Neural progenitor cell (in vitro differentiated cells): ENCODE data around the gene CCDC149. TPM values are rescaled to one million over a fixed set of nuclear protein-coding genes. Genes with fewer than 3 reads are reported as not detected.

Experiments
- DNase-seq: peaks from one replicate; pipeline ENCODE4 v3.0.0-alpha.2; 2016; ENCODE audit warnings: low spot score
- H2AFZ ChIP-seq: fragments of 200-600 bp; sonication (generic); replicated peaks from 2 replicates; pipeline ENCODE4 v1.6.1; 2016; ENCODE audit warnings: antibody characterized with exemption
- H3F3A ChIP-seq: fragments of 200-600 bp; sonication (generic); 2 replicates; pipeline ENCODE4 v1.6.1; 2016; ENCODE audit warnings: antibody characterized with exemption, low read depth
- H3K27ac ChIP-seq: fragments of 200-600 bp; sonication (generic); 2 replicates; pipeline ENCODE4 v1.5.1; 2016; ENCODE audit warnings: mild to moderate bottlenecking
- H3K27me3 ChIP-seq: fragments of 200-600 bp; sonication (generic); 2 replicates; pipeline ENCODE4 v1.6.1; 2016; ENCODE audit warnings: mild to moderate bottlenecking, moderate library complexity
- H3K36me3 ChIP-seq: fragments of 200-600 bp; sonication (generic); 2 replicates; pipeline ENCODE4 v1.5.1; 2016
- H3K4me1 ChIP-seq: fragments of 200-600 bp; sonication (generic); 2 replicates; pipeline ENCODE4 v1.6.1; 2016; ENCODE audit warnings: mixed run types
- H3K4me2 ChIP-seq: fragments of 200-600 bp; sonication (generic); 2 replicates; pipeline ENCODE4 v1.6.1; 2016
- H3K4me3 ChIP-seq: fragments of 200-600 bp; sonication (generic); 2 replicates; pipeline ENCODE4 v1.5.1; 2016
- H3K79me2 ChIP-seq: fragments of 200-600 bp; sonication (generic); 2 replicates; pipeline ENCODE4 v1.6.1; 2016; ENCODE audit warnings: low read depth
- H3K9ac ChIP-seq: fragments of 200-600 bp; sonication (generic); 2 replicates; pipeline ENCODE4 v1.6.1; 2016
- H3K9me3 ChIP-seq: fragments of 200-600 bp; sonication (generic); 2 replicates; pipeline ENCODE4 v1.5.1; 2016; ENCODE audit warnings: low read depth
- H4K20me1 ChIP-seq: fragments of 200-600 bp; sonication (generic); 2 replicates; pipeline ENCODE4 v1.6.1; 2016; ENCODE audit warnings: low read depth
- H3K27ac Mint-ChIP-seq: 3 replicates; pipeline ENCODE4 v1.8.0; 2021; ENCODE audit warnings: mixed read lengths
- H3K27me3 Mint-ChIP-seq: 2 replicates; pipeline ENCODE4 v1.8.0; 2022; ENCODE audit warnings: low read depth, mild to moderate bottlenecking, inconsistent platforms, moderate library complexity, mixed read lengths; ENCODE audit not compliant: insufficient read depth
- H3K36me3 Mint-ChIP-seq: 3 replicates; pipeline ENCODE4 v1.8.0; 2021; ENCODE audit warnings: mixed read lengths
- H3K4me1 Mint-ChIP-seq: 3 replicates; pipeline ENCODE4 v1.8.0; 2021; ENCODE audit warnings: mixed read lengths
- H3K4me3 Mint-ChIP-seq: 3 replicates; pipeline ENCODE4 v1.8.0; 2021; ENCODE audit warnings: mild to moderate bottlenecking, moderate library complexity, mixed read lengths
- H3K9me3 Mint-ChIP-seq: 3 replicates; pipeline ENCODE4 v1.8.0; 2020; ENCODE audit warnings: mixed read lengths
- EZH2 ChIP-seq: fragments of 200-600 bp; sonication (generic); IDR thresholded peaks from 2 replicates; pipeline ENCODE4 v1.6.1; 2017; ENCODE audit warnings: antibody characterized with exemption, mild to moderate bottlenecking, moderate library complexity
- EZH2phosphoT487 ChIP-seq: fragments of 200-600 bp; sonication (generic); IDR thresholded peaks from 2 replicates; pipeline ENCODE4 v1.6.1; 2017; ENCODE audit warnings: antibody characterized with exemption
- total RNA-seq: library from RNA; depleted of rRNA; stranded (reverse); fragments of >200 nt; gene quantifications from 2 replicates; pipeline ENCODE4 v1.2.3, GENCODE V29; 2015; ENCODE audit warnings: low replicate concordance
- TF ChIP-seq, protein P1 (sequence below): fragments of 200-600 bp; sonication (generic); IDR thresholded peaks from 2 replicates; pipeline ENCODE4 v1.5.1; 2017; ENCODE audit warnings: antibody characterized with exemption, mild to moderate bottlenecking

CCDC149 gene
- total RNA-seq, 1 donor from 2014 or later = 3.4 TPM

GRCh38 chr4:24927049-24927448 lies 14.2 kb upstream of the CCDC149 start:
- Histone ChIP-seq H3F3A (no peaks in the 10 kb centered on the region), H3K79me2 (no peaks in the 10 kb centered on the region), H3K36me3 (no peaks in the 10 kb centered on the region), H3K27me3 (no peaks in the 10 kb centered on the region), H3K9ac (no peak overlapping the region), H3K27ac (no peak overlapping the region), H3K4me3 (no peak overlapping the region), H4K20me1 (no peaks in the 10 kb centered on the region), H3K9me3 (no peaks in the 10 kb centered on the region), H3K4me1 (peaks cover under 1% of the 10 kb centered on the region), H3K4me2 (no peak overlapping the region), H2AFZ (no peak overlapping the region)
- Mint-ChIP-seq H3K36me3 (no peaks in the 10 kb centered on the region), H3K4me1 (peaks cover 8% of the 10 kb centered on the region), H3K9me3 (no peaks in the 10 kb centered on the region), H3K4me3 (no peak overlapping the region), H3K27me3 (peaks cover 2% of the 10 kb centered on the region), H3K27ac (no peak overlapping the region)
- DNase-seq = no peak
- TF ChIP-seq EZH2 (no peak), EZH2phosphoT487 (no peak)
- TF ChIP-seq, protein P1, sequence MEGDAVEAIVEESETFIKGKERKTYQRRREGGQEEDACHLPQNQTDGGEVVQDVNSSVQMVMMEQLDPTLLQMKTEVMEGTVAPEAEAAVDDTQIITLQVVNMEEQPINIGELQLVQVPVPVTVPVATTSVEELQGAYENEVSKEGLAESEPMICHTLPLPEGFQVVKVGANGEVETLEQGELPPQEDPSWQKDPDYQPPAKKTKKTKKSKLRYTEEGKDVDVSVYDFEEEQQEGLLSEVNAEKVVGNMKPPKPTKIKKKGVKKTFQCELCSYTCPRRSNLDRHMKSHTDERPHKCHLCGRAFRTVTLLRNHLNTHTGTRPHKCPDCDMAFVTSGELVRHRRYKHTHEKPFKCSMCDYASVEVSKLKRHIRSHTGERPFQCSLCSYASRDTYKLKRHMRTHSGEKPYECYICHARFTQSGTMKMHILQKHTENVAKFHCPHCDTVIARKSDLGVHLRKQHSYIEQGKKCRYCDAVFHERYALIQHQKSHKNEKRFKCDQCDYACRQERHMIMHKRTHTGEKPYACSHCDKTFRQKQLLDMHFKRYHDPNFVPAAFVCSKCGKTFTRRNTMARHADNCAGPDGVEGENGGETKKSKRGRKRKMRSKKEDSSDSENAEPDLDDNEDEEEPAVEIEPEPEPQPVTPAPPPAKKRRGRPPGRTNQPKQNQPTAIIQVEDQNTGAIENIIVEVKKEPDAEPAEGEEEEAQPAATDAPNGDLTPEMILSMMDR = no peak

DNA sequence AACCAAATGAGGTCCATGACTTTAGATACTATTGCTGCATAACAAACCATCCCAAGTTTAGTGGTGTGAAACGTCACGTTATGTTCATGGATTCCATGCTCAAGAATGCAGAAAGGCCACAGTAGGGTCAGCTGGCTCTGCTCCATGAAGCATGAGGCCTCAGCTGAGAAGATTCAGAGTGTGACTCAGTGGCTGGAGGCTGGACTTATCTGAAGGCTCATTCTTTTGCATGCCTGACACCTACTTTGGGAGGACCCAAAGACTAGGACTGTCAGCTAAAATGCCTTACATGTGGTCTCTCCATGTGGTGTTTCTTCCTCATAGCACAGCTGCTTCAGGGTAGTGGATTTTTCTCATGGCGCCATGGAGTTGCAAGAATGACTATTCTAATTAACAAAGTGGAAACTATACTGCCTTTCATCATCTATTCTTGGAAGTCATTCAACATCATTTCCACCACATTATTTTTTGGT lies 11.5 kb upstream of the CCDC149 start:
- Mint-ChIP-seq H3K9me3 (peaks cover 10% of the 10 kb centered on the region), H3K4me3 (no peak overlapping the region), H3K4me1 (peaks cover 8% of the 10 kb centered on the region), H3K27me3 (peaks cover 4% of the 10 kb centered on the region), H3K27ac (no peak overlapping the region), H3K36me3 (no peaks in the 10 kb centered on the region)
- Histone ChIP-seq H3K9me3 (no peaks in the 10 kb centered on the region), H2AFZ (no peak overlapping the region), H3K4me3 (no peak overlapping the region), H3F3A (no peaks in the 10 kb centered on the region), H3K4me1 (no peaks in the 10 kb centered on the region), H3K36me3 (no peaks in the 10 kb centered on the region), H3K79me2 (no peaks in the 10 kb centered on the region), H3K27ac (no peak overlapping the region), H3K4me2 (no peak overlapping the region), H3K27me3 (no peaks in the 10 kb centered on the region), H4K20me1 (no peaks in the 10 kb centered on the region), H3K9ac (no peak overlapping the region)
- no peak for DNase-seq
- TF ChIP-seq EZH2 (no peak), EZH2phosphoT487 (no peak)
- TF ChIP-seq, protein P1 = no peak

- no peaks in the 10 kb centered on the region for H3K36me3 ChIP-seq
- Mint-ChIP-seq H3K9me3 (peaks cover 11% of the 10 kb centered on the region), H3K27ac (no peak overlapping the region), H3K4me3 (no peak overlapping the region), H3K36me3 (no peaks in the 10 kb centered on the region), H3K27me3 (peaks cover 4% of the 10 kb centered on the region), H3K4me1 (peaks cover 8% of the 10 kb centered on the region)
- DNase-seq = no peak
- H3K79me2 ChIP-seq = no peaks in the 10 kb centered on the region
- no peaks in the 10 kb centered on the region for H3F3A ChIP-seq
- no peak overlapping the region for H2AFZ ChIP-seq
- no peak overlapping the region for H3K27ac ChIP-seq
- no peak for TF ChIP-seq EZH2
- TF ChIP-seq, protein P1 = no peak
- TF ChIP-seq EZH2phosphoT487 = no peak
- no peak overlapping the region for H3K4me3 ChIP-seq
- no peaks in the 10 kb centered on the region for H3K27me3 ChIP-seq
- H3K4me2 ChIP-seq = no peak overlapping the region
- H3K9ac ChIP-seq = no peak overlapping the region
- no peaks in the 10 kb centered on the region for H3K9me3 ChIP-seq
- no peaks in the 10 kb centered on the region for H4K20me1 ChIP-seq
- H3K4me1 ChIP-seq = no peaks in the 10 kb centered on the region
Observed at GRCh38 chr4:24923550-24923949, 10.7 kb upstream of the CCDC149 start.
